Mucosa of descending colon (tissue), 3 donors: ENCODE measurements around the gene KRT85. TPM values are rescaled to one million over a fixed set of nuclear protein-coding genes. Genes with fewer than 3 reads are reported as not detected.

ENCODE experiments used
- ATAC-seq: fragments of 200-7000 bp; cut with Tn5 transposase; one replicate; pipeline ENCODE4 v1.9.1; 2020; ENCODE audit warnings: mild to moderate bottlenecking, moderate library complexity
- DNase-seq, 3 donors: peaks; one replicate each; pipeline ENCODE4 v3.0.0-alpha.2; 2020
- H3K36me3 ChIP-seq: fragments of 200-600 bp; one replicate; pipeline ENCODE4 v1.8.0; 2021; ENCODE audit warnings: low read depth, mild to moderate bottlenecking
- H3K4me1 ChIP-seq: fragments of 200-600 bp; one replicate; pipeline ENCODE4 v1.8.0; 2021; ENCODE audit warnings: low read depth, mild to moderate bottlenecking
- H3K4me3 ChIP-seq: fragments of 200-600 bp; one replicate; pipeline ENCODE4 v1.8.0; 2021; ENCODE audit warnings: mild to moderate bottlenecking
- H3K9me3 ChIP-seq: fragments of 200-600 bp; one replicate; pipeline ENCODE4 v1.8.0; 2021; ENCODE audit warnings: mild to moderate bottlenecking
- CTCF ChIP-seq: fragments of 200-600 bp; IDR thresholded peaks from one replicate; pipeline ENCODE4 v1.8.0; 2022; ENCODE audit warnings: antibody characterized with exemption, mild to moderate bottlenecking
- intact Hi-C, 2 donors: fragments of 100-400 bp; cut with DNase I in 1 of 2; cut with micrococcal nuclease in 1 of 2; formaldehyde crosslinking; loops; one replicate each; pipeline versions ENCODE4 v1.11.0 to v1.11.1; 2022; cut with DNase I, micrococcal nuclease
- total RNA-seq, 3 donors: library from RNA; stranded (reverse); fragmentation: NEBNext Ultra II Directional in 2 of 3; extraction: Animal tissue kit (Norgen Biotek cat#: 25700) in 2 of 3; gene quantifications; one replicate each; pipeline versions ENCODE4 v1.2.1 to v1.2.4, GENCODE V29; 2021 to 2023
- donor health status: DM: no; HTN: no; CAD: no; lungs with moderate emphysema.
- donor health status: DM: no; HTN: no; CAD: no.
- donor health status: DM: no; HTN: yes; CAD: no.

The KRT85 gene
- total RNA-seq, 3 donors from 2014 or later, result not detected

GRCh38 chr12:52322069-52322468 lies 45.2 kb downstream of the KRT85 start:
- no peaks in the 10 kb centered on the region for H3K4me1 ChIP-seq
- no peaks in the 10 kb centered on the region for H3K36me3 ChIP-seq
- TF ChIP-seq CTCF, result no peak
- no peaks in the 10 kb centered on the region for H3K9me3 ChIP-seq
- intact Hi-C loops, result no loop called here
- no peak for DNase-seq
- ATAC-seq, result no peak
- no peak overlapping the region for H3K4me3 ChIP-seq

GRCh38 chr12:52321418-52321817 lies 45.9 kb downstream of the KRT85 start:
- Histone ChIP-seq H3K4me3 (no peak overlapping the region), H3K36me3 (no peaks in the 10 kb centered on the region), H3K4me1 (no peaks in the 10 kb centered on the region), H3K9me3 (no peaks in the 10 kb centered on the region)
- TF ChIP-seq CTCF, result no peak
- intact Hi-C loops, result no loop called here
- DNase-seq, result no peak
- ATAC-seq, result no peak

GRCh38 chr12:52320784-52321400 lies 46.4 kb downstream of the KRT85 start, which contains the start of gene KRT83:
KRT83 (minus strand) TSS chr12:52321398; CDS start chr12:52321335, 63 bp downstream.
- H3K4me1 ChIP-seq, result no peaks in the 10 kb centered on the region
- H3K4me3 ChIP-seq, result no peak within 1 kb of the TSS
- DNase-seq, result no peak
- H3K9me3 ChIP-seq, result no peaks in the 10 kb centered on the region
- no peaks in the 10 kb centered on the region for H3K36me3 ChIP-seq
- intact Hi-C loops, result no loop called here
- ATAC-seq, result no peak
- TF ChIP-seq CTCF, result no peak

- H3K4me1 ChIP-seq, result no peaks in the 10 kb centered on the region
- no peak for DNase-seq
- no peaks in the 10 kb centered on the region for H3K36me3 ChIP-seq
- ATAC-seq, result no peak
- no peak for TF ChIP-seq CTCF
- intact Hi-C loops, result no loop called here
- no peak overlapping the region for H3K4me3 ChIP-seq
- H3K9me3 ChIP-seq, result no peaks in the 10 kb centered on the region
Measured at GRCh38 chr12:52319097-52319496, 48.2 kb downstream of the KRT85 start.

- ATAC-seq (no peak), DNase-seq (no peak)
- Histone ChIP-seq H3K36me3 (no peaks in the 10 kb centered on the region), H3K9me3 (no peaks in the 10 kb centered on the region), H3K4me1 (no peaks in the 10 kb centered on the region), H3K4me3 (no peak overlapping the region)
- intact Hi-C loops, result no loop called here
- TF ChIP-seq CTCF, result no peak
Measured at GRCh38 chr12:52318241-52318990, 48.9 kb downstream of the KRT85 start.
